Stimulated activated CD4-positive, alpha-beta T cell treated with anti-CD3 and anti-CD28 coated beads, Interleukin-4, amount 100 ng/mL, for 1 hour (primary cell): ENCODE measurements around the gene ZNF653.
"Not testable (repeated sequence)": the region's sequence is repeated elsewhere in the genome, so short reads cannot be mapped to it uniquely, and the experiment has no call there.

Experiments
- DNase-seq: peaks from one replicate; pipeline ENCODE4 v3.0.0-alpha.2; 2020

ZNF653 gene

GRCh38 chr19:11453468-11454341 lies 51.9 kb downstream of the ZNF653 start:
- peak; percentile 29 for DNase-seq

- DNase-seq = no peak
Observed at GRCh38 chr19:11452620-11453310, 52.9 kb downstream of the ZNF653 start.

GRCh38 chr19:11451871-11452619 lies 53.6 kb downstream of the ZNF653 start:
- DNase-seq = no peak

GRCh38 chr19:11451327-11451870 lies 54.2 kb downstream of the ZNF653 start:
- no peak for DNase-seq

GRCh38 chr19:11450570-11451326 lies 54.9 kb downstream of the ZNF653 start:
- DNase-seq = no peak

- DNase-seq = no peak
Observed at GRCh38 chr19:11448923-11449554, 56.6 kb downstream of the ZNF653 start.

GRCh38 chr19:11448410-11448809 lies 57.2 kb downstream of the ZNF653 start:
- DNase-seq = no peak

GRCh38 chr19:11447347-11448262 lies 58.0 kb downstream of the ZNF653 start:
- DNase-seq = no peak

GRCh38 chr19:11446652-11447301 lies 58.9 kb downstream of the ZNF653 start:
- peak; percentile 57 for DNase-seq

GRCh38 chr19:11446271-11446651 lies 59.4 kb downstream of the ZNF653 start:
- DNase-seq = no peak

- DNase-seq = no peak
Observed at GRCh38 chr19:11445141-11445540, 60.5 kb downstream of the ZNF653 start.

- DNase-seq = no peak
Observed at GRCh38 chr19:11444059-11444458, 61.6 kb downstream of the ZNF653 start.

GRCh38 chr19:11437955-11438354 lies 67.7 kb downstream of the ZNF653 start:
- no peak for DNase-seq

GRCh38 chr19:11435833-11436313 lies 69.8 kb downstream of the ZNF653 start:
- no peak for DNase-seq

GRCh38 chr19:11435057-11435832 lies 70.4 kb downstream of the ZNF653 start, which contains the start of the genes ODAD3 and PRKCSH:
Gene ODAD3, minus strand, starts transcription at chr19:11435121. Its CDS starts 105 bp downstream, at chr19:11435016.
Gene PRKCSH, plus strand, starts transcription at chr19:11435635. Its CDS starts 483 bp downstream, at chr19:11436118.
- DNase-seq = peak; percentile 97

- no peak for DNase-seq
Observed at GRCh38 chr19:11434703-11435056, 71.0 kb downstream of the ZNF653 start.

GRCh38 chr19:11433526-11433925 lies 72.1 kb downstream of the ZNF653 start:
- not testable (repeated sequence) for DNase-seq
